Activated CD8-positive, alpha-beta memory T cell treated with anti-CD3 and anti-CD28 coated beads, Interleukin-2, amount 50 U/mL, for 4 hours (primary cell): Measurements from ENCODE around the gene GPR137.

Experiments used
- DNase-seq: peaks from one replicate; pipeline ENCODE4 v3.0.0-alpha.2; 2020

The GPR137 gene

DNA sequence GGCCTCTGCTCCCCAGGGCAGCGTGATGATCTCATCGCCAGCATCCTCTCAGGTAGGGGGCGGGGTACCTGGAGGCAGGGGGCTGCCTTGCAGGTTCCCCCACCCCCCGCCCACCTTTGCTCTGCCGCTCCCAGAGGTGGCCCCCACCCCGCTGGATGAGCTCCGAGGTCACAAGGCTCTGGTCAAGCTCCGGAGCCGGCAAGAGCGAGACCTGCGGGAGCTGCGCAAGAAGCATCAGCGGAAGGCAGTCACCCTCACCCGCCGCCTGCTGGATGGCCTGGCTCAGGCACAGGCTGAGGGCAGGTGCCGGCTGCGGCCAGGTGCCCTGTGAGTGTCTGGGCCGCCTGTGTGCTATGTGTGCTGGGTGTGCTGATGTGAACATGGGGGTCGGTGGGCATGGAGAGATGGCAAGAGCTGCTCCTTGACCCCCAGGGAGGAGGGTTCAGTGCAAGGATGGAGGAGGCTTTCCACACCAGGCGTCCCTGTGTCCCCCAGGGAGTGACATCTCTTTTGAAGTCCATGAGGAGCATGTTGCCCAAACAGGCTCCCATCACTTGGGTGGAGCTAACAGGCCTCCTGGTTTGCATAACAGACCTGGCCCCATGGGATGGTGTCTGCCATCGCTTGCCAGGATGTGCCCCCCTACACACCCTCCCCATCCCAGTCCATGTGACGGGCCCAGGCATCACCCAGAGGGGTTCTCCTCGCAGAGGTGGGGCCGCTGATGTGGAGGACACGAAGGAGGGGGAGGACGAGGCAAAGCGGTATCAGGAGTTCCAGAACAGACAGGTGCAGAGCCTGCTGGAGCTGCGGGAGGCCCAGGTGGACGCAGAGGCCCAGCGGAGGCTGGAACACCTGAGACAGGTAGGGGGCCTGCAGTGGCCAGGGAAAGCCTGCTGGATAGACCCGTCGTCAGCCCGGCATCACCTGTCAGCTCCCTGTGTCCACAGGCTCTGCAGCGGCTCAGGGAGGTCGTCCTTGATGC lies 20.2 kb upstream of the GPR137 start:
- DNase-seq = no peak

- no peak for DNase-seq
Measured at GRCh38 chr11:64266339-64266738, 19.3 kb upstream of the GPR137 start.

- no peak for DNase-seq
Measured at GRCh38 chr11:64267207-64267945, 18.3 kb upstream of the GPR137 start.

- DNase-seq = no peak
Measured at GRCh38 chr11:64268025-64268892, 17.4 kb upstream of the GPR137 start.

- DNase-seq = no peak
Measured at GRCh38 chr11:64268893-64269539, 16.6 kb upstream of the GPR137 start.

- DNase-seq = peak; percentile 98
Measured at GRCh38 chr11:64269540-64270220, 16.0 kb upstream of the GPR137 start.

DNA sequence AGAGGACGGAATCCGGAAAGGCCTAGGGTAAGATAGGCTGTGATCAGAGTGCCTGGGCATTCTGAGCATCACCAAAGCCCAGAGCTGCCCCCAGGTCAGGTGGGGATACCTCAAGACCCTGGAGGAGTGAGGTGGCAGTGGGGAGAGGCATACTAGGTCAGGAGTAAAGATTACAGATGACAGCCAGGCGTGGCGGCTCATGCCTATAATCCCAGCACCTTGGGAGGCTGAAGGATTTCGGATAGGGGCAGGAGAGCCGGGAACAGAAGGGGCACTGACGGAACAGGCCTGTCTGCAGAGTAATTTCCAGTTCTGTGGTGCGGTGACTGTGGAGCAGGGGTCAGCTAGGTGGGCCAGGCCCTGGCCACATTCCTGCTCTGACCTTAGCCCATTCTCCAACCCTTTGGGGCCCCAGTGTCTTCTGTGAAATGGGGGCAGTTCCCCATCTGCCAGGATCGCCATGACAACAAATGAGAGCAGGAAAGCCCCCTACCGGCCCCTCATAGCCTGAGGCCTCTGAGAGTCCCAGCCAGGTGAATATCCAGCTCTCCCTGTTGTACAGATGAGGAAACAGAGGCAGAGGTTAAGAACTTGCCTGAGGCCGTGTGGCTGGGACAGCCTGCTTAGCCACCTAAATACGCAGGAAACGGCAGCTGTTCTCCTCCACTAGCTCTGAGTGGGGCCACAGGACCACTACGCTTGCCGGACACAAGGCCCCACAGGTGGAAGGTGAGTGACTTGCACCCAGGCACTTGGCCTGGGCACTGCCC lies 10.4 kb upstream of the GPR137 start:
- DNase-seq = no peak

DNA sequence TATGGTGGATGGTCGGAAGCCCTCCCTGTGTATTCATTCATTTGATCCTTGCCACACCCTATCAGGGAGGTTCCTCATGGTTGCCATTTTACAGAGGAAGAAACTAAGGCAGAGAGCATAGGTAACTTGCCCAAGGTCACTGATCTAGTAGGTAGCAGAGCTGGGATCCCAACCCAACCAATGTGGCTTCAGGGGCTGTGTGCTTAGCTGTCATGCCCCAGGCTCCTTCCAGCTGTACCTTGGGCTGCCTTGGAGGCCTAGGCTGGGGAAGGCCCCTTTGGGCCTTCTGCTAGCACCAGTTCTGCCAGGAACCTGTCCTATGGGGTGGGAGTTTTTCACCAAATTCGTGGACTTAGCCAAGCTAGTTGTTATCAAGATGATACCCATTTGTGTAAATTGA lies 9.8 kb upstream of the GPR137 start:
- no peak for DNase-seq

DNA sequence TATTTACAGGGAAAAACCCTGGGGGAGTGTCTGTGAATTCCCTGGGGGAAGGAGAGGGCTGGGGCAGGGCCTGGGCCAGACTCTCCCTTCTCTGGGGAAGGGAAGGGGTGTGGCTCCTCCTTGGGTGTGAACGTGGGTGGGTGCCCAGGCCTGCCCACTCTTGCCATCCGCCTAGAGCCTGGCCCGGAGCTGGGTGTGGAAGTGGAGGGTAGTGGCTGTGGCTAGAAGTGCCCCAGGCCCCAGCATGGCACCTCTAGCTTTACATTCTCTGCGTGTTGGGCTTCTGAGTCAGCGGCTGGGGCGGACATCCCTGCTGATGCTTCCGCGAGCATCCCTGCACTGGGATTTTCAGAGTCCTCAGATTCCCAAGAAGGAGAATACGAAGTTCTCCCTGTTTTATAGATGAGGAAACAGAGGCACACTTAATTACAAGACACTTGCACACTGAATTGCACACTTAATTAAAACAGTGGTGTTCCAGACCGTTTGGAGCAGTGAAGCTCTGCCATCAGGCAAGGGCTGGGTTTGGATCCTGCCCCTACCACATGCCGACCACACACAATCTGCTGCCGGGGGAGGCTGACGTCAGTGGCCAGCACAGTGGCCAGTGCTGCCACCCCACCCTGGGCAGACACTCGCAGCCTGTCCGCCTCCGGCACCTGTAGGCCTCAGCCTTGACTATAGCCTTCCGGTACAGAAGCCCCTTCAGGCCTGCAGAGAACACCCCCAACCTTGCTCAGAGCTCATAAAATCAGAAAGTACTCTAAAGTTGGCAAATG lies 8.8 kb upstream of the GPR137 start:
- DNase-seq = no peak

- no peak for DNase-seq
Measured at GRCh38 chr11:64278576-64279190, 7.0 kb upstream of the GPR137 start.

- DNase-seq = no peak
Measured at GRCh38 chr11:64281957-64282770, 3.5 kb upstream of the GPR137 start.

- no peak for DNase-seq
Measured at GRCh38 chr11:64283092-64283491, 2.6 kb upstream of the GPR137 start.

DNA sequence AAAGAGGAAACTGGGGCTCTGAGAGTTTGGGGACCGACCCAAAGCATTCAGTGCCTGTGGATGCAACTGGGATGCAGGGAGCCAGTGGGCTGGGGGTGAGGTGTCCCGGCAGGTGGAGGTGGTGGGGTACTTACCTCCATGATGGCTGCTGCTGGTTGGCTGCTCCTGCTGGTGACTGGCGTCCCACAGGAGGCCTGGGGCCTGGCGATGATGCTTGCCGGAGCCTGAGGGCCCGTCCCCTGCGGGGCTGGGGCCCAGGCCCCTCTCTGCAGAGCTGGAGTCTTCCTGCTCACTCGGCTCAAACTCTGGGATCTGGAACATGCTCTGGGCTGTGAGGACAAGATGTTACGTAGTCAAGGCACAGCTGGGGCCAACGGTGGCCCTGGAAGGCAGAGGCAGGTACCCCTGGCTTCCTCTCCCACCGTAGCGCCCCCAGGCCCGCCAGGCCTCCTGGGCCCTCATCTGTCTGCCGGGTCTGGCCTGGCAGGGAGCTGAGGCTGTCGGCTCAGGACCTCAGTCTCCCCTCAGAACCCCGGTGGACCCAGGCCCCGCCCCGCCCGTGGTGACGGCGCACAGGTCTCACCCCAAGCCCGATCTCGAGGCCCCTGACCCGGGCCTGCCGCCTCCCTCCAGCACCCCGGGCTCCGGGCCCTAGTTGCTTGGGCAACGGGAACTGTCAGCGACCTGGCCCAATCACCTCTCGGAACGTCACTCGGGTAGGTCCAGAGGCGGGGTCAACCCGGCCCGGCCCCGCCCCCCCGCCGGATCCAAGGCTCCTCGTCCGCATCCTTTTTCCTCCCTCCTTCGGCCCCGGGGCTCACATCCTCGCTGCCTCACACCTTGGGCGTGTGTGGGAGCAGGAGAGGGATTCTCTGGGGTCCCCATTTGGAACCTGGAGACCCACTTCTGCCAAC lies 1.3 kb upstream of the GPR137 start, which contains the start of gene BAD:
TSS of gene BAD (minus strand) at position 618 of the 914 bp plus-strand sequence. CDS start at position 321, 297 bp downstream.
- DNase-seq = peak; percentile 89

- DNase-seq = no peak
Measured at GRCh38 chr11:64285885-64286800, 495 bp downstream of the GPR137 start.

- no peak for DNase-seq
Measured at GRCh38 chr11:64286801-64287159, 1.1 kb downstream of the GPR137 start.

DNA sequence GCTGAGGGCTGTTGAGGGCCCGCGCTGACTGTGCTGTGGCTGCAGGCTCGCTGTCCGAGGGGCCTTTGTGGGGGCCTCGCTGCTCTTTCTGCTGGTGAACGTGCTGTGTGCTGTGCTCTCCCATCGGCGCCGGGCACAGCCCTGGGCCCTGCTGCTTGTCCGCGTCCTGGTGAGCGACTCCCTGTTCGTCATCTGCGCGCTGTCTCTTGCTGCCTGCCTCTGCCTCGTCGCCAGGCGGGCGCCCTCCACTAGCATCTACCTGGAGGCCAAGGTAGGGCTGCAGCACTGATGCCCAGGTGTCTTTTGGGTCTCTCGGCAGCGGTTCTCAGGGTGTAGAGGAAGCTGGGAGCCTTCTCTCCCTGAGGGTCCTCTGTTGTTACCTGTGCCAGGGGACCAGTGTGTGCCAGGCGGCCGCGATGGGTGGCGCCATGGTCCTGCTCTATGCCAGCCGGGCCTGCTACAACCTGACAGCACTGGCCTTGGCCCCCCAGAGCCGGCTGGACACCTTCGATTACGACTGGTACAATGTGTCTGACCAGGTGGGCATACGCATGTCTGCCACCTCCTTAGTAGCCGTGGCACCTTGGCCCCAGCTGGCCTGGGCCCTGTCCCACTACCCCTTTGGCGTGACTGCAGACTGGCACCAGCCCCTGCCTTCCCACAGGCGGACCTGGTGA lies 2.2 kb downstream of the GPR137 start:
- DNase-seq = no peak
